GM21529 (cell line): ENCODE measurements around the gene QPRT.
"Not testable (repeated sequence)": the region's sequence is repeated elsewhere in the genome, so short reads cannot be mapped to it uniquely, and the experiment has no call there.

Experiments
- ATAC-seq: cut with Tn5 transposase; IDR thresholded peaks from one replicate; pipeline ENCODE4 v1.9.1; 2021; ENCODE audit not compliant: unreplicated experiment

The QPRT gene

DNA sequence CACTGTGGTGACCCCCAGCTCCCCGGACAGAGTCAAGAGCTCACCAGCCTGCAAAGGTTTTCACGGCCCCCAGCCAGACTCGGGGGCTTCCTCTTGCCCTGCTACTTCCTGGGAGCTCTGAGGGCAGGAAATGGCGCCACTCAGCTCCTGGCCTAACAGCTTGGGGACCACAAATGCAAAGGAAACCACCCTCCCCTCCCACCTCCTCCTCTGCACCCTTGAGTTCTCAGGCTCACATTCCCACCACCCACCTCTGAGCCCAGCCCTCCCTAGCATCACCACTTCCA lies 16.3 kb upstream of the QPRT start:
- ATAC-seq = no peak

DNA sequence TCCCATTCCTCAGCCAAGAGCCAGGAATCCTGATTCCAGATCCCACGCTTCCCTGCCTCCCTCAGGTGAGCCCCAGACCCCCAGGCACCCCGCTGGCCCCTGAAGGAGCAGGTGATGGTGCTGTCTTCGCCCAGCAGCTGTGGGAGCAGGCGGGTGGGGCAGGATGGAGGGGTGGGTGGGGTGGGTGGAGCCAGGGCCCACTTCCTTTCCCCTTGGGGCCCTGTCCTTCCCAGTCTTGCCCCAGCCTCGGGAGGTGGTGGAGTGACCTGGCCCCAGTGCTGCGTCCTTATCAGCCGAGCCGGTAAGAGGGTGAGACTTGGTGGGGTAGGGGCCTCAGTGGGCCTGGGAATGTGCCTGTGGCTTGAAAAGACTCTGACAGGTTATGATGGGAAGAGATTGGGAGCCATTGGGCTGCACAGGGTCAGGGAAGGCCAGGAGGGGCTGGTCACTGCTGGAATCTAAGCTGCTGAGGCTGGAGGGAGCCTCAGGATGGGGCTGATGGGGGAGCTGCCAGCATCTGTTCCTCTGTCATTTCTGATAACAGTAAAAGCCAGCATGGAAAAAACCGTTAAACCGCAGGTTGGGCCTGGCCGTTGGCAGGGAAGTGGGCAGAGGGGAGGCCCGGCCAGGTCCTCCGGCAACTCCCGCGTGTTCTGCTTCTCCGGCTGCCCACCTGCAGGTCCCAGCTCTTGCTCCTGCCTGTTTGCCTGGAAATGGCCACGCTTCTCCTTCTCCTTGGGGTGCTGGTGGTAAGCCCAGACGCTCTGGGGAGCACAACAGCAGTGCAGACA lies 15.8 kb upstream of the QPRT start, which contains the start of gene SPN:
Gene SPN (plus strand): TSS at position 232 of the 791 bp plus-strand sequence. CDS start 482 bp downstream, at position 714.
- no peak for ATAC-seq

DNA sequence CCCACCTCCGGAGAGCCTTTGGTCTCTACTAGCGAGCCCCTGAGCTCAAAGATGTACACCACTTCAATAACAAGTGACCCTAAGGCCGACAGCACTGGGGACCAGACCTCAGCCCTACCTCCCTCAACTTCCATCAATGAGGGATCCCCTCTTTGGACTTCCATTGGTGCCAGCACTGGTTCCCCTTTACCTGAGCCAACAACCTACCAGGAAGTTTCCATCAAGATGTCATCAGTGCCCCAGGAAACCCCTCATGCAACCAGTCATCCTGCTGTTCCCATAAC lies 15.2 kb upstream of the QPRT start:
- no peak for ATAC-seq

DNA sequence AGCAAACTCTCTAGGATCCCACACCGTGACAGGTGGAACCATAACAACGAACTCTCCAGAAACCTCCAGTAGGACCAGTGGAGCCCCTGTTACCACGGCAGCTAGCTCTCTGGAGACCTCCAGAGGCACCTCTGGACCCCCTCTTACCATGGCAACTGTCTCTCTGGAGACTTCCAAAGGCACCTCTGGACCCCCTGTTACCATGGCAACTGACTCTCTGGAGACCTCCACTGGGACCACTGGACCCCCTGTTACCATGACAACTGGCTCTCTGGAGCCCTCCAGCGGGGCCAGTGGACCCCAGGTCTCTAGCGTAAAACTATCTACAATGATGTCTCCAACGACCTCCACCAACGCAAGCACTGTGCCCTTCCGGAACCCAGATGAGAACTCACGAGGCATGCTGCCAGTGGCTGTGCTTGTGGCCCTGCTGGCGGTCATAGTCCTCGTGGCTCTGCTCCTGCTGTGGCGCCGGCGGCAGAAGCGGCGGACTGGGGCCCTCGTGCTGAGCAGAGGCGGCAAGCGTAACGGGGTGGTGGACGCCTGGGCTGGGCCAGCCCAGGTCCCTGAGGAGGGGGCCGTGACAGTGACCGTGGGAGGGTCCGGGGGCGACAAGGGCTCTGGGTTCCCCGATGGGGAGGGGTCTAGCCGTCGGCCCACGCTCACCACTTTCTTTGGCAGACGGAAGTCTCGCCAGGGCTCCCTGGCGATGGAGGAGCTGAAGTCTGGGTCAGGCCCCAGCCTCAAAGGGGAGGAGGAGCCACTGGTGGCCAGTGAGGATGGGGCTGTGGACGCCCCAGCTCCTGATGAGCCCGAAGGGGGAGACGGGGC lies 14.7 kb upstream of the QPRT start:
- no peak for ATAC-seq

DNA sequence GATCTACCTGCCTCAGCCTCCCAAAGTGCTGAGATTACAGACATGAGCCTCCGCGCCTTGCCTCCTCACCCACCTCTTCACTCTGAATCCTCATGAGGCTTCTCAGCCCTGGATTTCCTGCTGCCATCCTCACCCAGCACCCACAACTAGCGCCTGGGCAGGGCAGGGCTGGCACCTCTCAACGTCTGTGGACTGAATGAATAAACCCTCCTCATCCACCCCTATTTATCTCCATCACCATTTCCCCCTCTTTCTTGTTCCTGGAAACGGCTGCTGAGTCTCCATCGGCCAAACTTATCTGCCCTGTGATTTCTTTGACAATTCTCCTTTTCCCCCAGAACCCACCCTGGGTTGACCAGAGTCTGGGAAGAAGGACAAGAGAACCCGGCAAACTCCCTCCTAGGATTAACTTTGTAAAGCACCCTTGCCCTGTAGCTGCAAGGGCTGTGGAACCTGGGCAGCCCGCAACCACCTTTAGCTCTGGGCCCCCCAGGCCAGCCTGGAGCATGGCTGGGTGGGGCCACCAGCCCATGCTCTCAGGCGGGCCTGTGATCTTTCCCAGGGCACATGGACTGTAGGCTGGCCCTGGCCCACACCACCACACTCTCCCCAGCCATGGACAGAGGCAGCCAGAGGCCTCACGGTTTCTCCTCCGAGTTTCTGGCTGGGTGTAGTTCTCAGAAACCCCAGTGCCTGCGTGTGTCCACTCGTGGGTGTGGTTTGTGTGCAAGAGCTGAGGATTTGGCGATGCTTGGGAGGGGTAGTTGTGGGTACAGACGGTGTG lies 13.5 kb upstream of the QPRT start:
- no peak for ATAC-seq

DNA sequence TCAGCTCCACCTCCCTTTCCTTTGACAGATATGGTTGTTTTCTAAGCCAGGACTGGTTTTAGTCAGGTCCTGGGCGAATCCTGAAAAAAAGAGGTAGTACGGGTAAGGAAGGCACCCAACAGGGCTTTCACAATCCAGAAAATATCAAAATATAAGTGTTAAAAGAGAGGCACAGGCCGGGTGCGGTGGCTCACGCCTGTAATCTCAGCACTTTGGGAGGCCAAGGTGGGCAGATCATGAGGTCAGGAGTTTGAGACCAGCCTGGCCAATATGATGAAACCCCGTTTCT lies 11.7 kb upstream of the QPRT start:
- ATAC-seq = not testable (repeated sequence)

DNA sequence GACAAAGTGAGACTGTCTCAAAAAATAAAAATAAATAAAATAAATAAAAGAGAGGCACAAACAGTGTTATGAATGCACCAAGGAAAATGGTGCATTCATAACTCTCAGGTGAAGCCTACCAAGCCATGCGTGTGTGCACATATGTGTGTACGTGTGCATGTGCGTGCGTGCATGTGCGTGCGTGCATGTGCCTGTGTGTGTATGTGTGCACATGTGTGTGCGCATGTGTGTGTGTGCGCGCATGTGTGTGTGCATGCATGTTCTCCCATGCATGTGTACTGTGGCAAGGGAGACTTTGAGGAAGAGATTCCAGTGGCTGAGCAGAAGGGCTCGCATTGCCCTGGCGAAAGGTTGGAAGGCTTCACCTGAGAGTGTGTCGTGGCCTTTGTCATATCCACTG lies 11.2 kb upstream of the QPRT start:
- no peak for ATAC-seq

DNA sequence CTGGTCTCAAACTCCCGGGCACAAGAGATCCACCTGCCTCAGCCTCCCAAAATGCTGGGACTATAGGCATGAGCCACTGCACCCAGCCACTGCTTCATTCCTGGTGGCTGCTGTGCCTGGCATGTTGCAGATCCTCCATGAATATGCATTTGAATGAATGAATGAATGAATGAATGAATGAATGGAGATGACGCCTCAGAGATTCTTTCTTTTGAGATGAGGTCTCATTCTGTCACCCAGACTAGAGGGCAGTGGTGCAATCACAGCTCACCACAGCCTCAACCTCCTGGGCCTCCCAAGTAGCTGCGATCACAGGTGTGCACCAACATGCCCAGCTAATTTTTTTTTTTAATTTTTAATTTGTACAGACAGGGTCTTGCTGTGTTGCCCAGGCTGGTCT lies 10.7 kb upstream of the QPRT start:
- no peak for ATAC-seq

DNA sequence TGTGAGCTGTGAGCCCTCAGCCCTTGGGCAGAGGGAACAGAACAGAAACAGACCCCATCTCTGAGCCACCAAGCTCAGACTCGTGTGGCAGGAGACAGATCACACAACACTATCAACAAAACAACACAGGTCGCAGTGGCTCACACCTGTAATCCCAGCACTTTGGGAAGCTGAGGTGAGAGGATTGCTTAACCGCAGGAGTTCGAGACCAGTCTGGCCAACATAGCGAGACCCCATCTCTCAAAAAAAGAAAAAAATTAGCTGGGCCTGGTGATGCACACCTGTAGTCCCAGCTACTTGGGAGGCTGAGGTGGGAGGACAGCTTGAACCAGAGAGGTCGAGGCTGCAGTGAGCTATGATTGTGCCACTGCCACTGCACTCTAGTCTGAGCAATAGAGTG lies 5.5 kb upstream of the QPRT start:
- ATAC-seq = no peak

DNA sequence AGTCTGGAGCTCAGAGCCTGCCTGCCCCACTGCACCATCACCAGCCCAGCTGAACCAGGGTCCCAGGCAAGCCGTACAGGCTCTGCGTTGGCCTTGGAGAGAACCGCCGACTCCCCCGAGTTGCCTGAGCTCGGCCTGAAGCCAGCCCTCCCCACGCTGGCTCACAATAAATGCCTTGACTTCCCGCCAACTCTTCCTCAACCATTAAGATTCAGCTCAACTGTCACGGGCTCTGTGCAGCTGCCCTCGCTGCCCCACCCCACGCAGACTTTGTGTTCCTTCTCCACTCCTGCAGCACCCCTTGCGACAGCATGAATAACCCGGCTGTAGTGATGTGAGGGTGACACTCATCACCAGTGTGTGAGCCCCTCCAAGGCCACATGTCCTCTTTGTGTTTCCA lies 4.8 kb upstream of the QPRT start:
- ATAC-seq = no peak

DNA sequence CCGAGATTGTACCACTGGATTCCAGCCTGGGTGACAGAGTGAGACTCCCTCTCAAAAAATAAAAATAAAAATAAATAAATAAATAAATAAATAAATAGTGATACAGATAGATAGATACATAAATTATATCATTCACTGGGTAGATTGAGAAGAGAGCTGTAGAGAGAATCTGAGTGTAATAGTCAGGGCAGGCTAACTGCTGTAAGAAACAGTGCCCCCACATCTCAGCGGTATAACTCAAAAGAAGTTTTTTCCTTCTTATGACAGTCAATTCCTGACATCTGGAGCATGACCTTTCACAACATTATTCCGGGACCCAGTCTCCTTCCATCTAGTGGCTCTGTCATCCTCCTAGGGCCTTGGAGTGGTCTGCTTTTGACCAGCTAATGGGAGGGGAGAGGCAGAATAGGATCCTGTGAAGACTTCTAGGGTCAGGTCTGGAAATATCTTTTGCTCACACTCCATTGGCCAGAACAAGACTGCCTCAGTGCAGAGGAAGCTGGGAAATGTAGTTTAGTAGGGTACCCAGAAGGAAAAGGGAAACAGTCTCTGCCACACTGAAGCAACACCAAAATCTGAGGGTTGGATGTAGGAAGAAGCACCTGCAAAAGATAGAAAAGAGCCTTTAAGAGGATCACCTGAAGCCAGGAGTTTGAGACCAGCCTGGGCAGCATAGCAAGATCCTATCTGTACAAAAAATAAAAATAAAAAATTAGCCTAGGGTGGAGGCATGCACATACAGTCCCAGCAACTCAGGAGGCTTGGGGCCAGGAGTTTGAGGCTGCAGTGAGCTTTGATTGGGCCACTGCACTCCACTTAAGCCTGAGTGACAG lies 3.0 kb upstream of the QPRT start:
- ATAC-seq = peak; percentile 58

DNA sequence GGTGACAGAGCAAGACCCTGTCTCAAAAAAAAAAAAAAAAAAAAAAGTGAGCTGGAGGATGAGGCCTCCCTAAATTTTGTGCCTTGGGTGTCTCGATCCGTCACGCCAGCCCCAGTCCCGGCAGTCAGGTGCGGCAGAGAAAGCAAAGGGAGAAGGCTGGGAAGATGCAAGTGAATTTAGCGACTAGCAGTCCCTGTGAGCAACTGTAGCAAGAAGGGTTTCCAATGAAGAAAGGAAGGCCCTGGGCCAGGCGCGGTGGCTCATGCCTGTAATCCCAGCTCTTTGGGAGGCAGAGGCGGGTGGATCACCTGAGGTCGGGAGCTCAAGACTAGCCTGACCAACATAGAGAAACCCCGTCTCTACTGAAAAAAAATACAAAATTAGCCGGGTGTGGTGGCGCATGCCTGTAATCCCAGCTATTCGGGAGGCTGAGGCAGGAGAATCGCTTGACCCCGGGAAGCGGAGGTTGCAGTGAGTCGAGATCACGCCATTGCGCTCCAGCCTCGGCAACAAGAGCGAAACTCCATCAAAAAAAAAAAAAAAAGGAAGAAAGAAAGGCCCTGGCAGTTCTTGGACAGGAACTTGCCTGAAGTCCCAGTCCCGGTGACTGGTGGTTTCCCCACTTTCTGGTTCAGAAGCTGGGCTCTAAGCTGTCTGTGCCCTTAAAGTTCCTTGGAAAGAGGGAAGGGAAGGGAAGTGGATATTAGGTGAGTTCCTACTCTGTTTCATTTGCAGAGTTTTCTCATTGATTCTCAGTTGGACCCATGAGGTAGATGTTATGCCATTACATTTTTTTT lies 1.8 kb upstream of the QPRT start:
- ATAC-seq = no peak

DNA sequence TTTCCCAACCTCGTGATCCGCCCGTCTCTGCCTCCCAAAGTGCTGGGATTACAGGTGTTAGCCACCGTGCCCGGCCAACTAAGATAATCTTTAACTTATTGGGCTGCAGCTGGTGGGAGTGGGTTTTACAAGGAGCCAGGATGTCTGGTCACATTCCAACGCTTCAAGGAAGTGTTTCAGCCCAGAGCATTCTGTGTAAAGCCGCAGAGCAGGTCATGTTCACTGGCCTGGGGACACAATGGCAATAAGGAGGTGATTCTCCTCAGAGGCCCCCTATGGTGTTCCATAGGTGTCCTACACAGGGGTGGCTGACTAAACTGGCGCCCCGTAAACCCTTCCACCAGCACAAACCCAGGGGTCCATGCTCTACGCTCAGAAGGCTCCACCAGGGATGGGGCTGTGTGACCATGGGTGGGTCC lies 1.2 kb downstream of the QPRT start:
- no peak for ATAC-seq

DNA sequence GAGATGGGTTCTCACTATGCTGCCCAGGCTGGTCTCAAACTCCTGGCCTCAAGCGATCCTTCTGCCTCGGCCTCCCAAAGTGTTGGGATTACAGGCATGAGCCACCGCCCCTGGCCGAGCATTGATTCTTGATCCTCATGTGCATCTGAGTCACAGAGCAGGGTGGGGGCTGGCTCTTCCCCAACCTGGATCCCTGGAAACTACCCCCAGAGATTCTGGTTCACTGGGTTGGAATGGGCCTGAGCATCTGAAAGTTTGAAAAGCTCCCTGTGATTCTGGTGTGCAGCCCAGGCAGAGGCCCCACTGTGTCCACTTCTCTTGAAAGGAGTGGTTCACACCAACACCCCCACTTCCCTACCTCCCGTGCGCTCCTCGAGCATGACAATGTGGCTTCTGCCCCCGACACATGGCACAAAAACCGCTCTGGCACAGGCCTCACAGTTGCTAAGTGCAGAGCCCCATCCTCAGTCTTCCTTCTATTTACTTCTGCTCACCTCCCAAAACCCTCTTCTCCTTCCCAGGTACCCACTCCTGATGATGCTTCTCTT lies 4.6 kb downstream of the QPRT start:
- ATAC-seq = no peak

DNA sequence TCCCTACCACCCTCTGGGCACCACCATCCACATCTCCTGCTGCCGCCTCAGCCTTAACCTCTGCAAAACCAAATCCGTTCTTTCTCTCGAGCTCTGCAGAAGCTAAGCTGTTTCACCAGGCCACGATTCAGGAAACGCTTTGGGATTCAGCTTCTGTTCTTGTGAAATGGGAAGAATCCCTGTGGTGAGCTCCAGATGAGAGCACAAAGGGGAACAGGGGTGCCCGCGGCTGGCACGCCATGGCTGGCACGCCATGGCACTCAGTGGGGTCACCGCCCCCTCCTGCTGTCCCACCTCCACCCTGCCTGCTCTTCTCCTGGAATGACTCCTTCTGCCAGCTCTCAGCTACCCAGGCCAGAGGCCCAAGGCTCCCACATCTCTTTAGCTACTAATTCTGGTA lies 5.7 kb downstream of the QPRT start:
- ATAC-seq = no peak

DNA sequence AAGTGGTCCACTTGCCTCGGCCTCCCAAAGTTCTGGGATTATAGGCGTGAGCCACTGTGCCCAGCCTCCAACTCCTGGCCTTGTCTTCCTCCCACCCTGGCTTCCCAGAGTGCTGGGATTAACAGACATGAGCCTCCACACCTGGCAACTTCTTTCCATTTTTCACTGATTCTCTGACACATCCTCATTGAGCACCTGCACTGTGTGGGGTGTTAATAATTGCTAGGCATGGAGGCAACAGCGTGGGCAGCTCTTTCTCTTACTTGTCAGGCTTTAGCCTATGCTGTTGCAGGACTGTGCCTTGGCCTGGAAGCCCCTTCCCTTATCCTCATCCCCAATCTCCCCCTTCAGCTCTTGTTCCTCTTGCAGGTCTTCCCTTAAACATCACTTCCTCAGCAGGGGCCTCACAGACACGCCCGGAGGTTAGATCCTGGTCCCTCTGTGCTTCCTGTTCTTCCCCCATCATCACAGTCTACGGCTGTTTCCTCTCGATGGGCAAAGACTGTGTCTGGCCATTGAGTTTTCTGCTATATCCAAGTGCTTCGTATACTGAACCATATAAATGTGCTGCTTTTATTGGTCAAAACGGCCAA lies 7.9 kb downstream of the QPRT start:
- ATAC-seq = no peak

DNA sequence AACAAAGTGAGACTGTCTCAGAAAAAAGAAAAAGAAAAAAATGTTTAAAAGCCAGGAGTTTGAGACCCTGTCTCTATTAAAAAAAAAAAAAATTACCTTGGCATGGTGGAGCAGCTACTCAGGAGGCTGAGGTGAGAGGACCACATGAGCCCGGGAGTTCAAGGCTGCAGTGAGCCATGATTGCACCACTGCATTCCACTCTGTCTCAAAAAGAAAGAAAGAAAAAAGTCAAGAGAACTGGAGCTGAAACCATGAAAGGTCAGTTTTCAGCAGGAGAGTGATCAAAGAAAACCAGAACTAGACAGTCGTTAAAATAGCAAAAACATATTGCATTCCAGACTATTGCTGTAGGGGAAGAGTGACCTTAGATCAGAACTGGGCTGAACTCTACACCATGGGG lies 8.8 kb downstream of the QPRT start:
- ATAC-seq = no peak

DNA sequence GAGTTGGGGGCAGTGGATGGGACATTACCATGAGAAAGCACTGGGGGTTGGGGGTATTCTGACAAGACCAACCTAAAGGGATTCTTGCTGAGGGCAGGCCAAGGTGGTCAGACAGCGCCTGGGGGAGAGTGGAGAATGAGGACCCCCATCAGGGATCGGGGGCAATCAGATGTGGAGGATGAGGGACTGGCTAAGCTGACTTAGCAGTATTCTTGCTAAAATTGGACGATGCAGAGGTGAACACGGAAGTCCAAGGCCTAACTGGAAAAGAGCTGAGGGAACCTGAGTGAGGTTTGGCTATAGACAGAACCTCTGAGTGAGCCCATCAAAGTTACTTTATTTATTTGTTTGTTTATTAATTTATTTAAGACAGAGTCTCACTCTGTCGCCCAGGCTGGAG lies 9.2 kb downstream of the QPRT start:
- no peak for ATAC-seq

DNA sequence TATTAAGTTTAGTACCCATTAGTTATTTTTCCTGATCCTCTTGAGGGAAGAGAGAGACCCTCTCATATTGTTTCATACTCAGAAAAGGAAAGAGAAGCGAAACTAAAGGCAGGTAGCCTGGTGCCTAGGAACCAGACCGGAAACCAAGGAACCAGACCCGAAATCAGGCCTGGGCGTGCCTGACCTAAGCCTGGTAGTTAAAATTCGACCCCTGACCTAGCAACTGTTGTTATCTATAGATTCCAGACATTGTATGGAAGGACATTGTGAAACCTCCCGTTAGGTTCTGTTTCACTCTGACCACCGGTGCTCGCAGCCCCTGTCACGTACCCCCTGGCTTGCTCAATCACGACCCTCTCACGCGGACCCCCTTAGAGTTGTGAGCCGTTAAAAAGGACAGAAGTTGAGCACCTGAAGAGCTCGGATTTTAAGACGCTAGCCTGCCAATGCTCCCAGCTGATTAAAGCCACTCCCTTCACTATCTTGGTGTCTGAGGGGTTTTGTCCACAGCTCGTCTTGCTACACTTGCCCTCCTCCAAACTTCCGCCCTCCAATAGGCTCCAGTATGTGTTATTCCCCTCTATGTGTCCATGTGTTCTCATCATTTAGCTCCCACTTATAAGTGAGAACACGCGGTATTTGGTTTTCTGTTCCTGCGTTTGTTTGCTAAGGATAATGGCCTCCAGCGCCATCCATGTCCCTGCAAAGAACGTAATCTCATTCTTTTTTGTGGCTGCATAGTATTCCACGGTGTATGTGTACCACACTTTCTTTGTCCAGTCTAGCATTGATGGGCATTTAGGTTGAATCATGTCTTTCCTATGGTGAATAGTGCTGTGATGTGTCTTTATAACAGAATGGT lies 10.7 kb downstream of the QPRT start:
- ATAC-seq = not testable (repeated sequence)
